GM19025 (cell line): ENCODE data around the gene UBE2F.
A peak's percentile ranks its signal among the peaks of the same experiment; 100 is the strongest.
"Not testable (repeated sequence)": the region's sequence is repeated elsewhere in the genome, so short reads cannot be mapped to it uniquely, and the experiment has no call there.

ENCODE experiments used
- ATAC-seq: cut with Tn5 transposase; IDR thresholded peaks from one replicate; pipeline ENCODE4 v1.9.1; 2021; ENCODE audit warnings: mild to moderate bottlenecking, low read depth, moderate library complexity; ENCODE audit not compliant: unreplicated experiment

UBE2F gene

DNA sequence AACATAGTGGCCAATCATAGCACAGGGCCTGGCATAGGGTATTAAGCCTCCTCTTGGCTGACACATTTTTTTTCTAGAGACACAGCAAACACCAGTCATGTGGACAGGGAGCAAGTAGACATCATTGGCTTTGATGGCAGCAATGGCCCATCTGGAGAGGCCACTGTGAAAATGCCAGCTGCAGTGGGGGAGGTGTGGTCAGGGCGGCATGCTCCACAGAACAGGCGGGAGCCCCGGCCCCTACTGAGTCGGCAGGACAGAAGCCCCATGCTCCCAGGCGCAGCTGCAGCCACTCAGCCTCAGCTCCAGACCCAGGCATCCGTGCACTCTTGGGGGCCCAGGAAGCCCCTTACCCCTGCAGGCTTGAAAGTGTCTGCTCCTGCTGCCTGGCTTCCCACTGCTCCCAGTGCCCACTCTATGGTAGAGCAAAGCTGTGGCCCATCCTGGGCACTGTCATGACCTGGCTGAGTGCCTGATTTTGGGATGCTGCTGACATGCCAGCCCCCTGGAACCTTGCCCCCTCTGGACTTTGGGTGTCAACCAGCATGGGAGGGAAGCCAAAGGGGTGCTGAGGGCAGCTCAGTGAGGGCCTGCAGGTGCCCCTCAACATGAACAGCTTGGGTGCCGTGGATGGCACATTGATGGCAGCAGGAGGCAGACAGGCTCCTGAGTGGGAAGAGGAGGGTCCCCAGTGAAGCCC lies 23.3 kb upstream of the UBE2F start:
- no peak for ATAC-seq

DNA sequence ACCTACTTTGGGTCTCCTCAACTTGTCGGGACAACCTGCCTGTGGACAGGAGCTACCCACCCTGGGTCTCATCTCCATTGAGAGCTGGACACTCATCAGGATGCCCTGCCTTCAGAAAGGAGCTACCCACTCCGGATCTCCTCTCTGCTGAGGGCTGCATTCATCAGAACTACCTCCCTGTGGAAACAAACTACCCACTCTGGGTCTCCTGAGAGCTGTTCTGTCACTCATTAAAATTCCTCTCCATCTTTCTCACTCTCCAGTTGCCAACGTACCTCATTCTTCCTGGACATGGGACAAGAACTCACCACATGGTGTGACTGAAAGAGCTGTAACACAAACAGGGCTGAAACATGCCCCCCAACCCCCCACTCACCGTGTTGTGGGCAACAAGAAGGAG lies 22.5 kb upstream of the UBE2F start:
- ATAC-seq, result no peak

DNA sequence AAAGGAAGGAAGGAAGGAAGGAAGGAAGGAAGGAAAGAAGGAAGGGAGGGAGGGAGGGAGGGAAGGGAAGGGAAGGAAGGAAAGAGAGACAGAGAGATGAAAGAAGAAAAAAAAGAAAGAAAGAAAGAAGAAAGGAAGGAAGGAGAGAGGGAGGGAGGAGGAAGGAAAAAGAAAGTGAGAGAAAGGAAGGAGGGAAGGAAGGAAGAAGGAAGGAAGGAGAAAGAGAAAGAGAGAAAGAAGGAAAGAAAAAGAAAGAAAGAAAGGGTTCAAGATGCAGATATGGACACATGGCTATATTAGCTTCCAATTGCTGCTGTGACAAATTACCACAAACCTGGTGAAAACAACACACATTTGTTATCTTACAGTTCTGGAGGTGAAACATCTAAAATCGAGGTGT lies 20.4 kb upstream of the UBE2F start:
- ATAC-seq, result no peak

DNA sequence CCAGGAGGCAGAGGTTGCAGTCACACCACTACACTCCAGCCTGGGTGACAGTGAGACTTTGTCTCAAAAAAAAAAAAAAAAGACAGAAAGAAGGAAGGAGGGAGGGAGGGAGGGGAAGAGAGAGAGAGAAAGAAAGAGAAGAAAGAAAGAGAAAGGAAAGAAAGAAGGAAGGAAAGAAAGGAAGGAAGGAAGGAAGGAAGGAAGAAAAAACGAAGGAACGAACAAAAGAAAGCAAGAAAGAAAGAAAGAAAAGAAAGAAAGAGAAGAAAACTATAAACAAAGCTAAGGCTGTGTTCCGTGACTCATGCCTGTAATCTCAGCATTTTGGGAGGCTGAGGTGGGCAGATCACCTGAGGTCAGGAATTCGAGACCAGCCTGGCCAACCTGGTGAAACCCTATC lies 15.5 kb upstream of the UBE2F start:
- not testable (repeated sequence) for ATAC-seq

DNA sequence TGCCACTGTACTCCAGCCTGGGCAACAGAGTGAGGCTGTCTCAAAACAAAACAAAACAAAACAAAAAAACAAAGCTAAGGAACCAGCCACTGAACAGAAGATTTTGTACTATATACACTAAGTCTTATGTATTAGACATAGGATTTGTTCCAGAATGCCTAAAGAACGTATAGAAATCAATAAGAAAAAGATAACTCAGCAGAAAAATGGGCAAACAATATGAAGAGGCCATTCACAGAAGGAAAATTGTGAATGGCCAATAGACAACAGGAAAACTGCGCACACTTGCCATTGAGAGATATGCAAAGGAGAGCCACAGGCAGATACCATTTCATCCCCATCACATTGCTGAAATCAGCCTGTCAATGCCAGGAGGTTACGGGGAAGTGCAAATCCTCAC lies 14.9 kb upstream of the UBE2F start:
- ATAC-seq, result no peak

DNA sequence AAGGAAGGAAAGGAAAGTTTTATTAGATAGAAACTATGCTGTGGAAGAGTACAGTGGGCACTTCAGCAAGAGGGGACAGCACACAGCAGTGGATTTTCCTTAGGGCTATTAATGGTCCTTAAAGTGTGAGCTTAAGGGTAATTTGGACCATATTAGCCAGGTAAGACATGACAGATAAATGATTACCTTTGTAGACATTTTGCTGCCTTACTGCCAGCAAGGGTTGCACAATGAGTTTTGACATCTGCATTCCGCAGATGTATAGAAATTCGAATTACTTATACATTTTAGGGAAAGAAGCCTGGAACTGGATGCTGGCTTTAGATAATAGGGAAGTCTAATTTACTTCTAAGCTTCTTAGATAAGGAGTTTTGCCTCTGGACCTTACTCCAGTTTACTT lies 14.0 kb upstream of the UBE2F start:
- ATAC-seq, result no peak

DNA sequence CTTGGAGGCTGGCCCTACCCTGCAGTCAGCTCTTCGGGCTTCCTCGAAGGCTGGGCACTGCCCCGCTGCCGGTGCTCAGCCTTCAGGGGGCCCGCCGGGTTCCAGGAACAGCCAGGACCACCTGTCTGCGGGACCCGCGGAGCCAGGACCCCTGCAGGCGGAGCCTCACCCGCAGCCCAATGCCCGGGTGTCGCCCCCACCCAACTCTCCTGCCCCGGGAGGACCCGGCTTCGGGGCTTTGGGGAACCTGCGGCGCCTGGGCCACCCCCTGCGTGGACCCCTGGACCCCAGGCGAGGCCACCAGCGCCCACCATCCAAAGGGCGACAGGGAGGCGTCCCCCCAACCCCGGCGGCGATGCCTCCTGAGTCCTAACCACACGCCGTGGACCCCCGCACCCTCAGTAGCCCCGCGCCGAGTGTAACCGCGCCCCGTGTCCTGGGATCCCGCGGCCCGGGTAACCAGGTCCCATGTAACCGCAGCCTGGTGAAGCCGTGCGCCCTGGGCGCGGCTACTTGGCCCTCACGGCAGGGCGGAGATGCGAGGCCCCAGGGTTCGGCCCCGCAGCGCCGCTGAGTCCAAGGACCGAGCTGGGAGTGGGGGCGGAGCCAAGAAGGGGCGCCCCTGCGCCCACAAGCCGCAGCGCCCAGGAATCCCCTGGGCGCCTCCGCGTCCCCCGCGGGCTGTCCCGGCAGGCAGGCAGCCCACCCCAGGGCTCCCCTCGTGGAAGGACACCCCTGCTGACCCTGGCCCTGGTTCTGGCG lies 11.0 kb upstream of the UBE2F start:
- no peak for ATAC-seq

DNA sequence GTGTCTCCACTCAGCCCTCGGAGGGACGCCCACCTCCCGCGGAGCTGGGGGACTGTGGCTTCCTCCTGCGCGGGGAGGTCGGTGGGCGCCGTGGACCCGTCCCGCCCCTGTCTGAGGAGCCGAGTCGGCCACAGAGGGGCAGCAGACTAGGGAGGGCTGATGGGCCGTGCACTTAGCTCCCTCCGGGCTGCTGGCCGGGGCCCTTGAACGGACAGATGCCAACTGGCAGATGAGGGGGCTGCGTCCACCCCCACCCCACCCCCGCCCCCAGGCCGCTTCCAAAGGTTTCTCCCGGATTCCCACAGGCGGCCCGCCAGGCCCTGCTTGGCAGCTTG lies 10.4 kb upstream of the UBE2F start:
- ATAC-seq, result no peak

DNA sequence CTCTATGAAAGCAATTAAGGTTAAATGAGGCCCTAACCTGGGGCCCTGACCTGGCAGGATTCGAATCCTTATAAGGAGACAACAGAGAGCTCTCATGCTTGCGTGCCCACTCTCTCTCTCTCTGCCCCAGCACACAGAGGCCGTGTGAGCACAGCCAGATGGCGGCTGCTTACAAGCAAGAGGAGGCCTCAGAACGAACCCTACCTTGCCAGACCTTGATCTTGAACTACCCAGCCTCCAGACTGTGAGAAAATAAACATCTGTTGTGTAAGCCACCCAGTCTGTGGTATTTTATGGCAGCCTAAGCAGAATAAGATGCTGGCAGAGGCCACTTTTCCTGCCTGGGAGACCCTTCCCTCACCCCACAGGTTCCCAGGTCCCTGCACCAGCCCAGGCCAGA lies 5.2 kb upstream of the UBE2F start:
- no peak for ATAC-seq

DNA sequence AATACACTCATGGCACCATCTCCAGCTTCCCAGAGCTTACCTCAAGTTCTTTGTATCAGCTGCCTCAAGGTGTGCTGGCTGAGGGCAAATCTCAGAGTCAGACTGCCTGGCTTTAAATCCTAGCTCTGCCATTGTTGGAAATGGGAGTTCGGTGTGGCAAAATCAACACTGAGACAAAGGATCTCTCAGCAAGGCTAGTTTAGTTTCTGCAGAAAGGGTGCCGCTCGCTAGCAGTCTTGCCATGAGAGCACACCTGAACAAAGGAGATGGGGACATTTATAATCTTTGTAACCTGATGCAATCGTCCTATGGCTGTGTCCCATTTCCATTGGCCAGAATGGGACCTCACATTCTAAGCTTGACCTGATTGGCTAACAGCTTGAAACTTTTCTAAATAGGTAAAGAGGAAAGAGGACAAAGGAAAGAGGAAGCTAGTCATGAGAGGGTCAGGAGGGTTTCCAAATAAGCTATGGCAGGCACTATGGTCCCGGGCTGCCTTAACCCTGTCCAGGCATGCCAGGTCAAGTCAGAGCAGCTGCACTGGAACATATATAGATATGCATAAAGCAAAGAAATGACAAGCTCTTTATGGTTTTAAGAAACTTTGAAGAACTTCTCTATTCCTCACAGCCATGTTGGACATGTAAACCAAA lies 4.3 kb upstream of the UBE2F start:
- ATAC-seq, result no peak

DNA sequence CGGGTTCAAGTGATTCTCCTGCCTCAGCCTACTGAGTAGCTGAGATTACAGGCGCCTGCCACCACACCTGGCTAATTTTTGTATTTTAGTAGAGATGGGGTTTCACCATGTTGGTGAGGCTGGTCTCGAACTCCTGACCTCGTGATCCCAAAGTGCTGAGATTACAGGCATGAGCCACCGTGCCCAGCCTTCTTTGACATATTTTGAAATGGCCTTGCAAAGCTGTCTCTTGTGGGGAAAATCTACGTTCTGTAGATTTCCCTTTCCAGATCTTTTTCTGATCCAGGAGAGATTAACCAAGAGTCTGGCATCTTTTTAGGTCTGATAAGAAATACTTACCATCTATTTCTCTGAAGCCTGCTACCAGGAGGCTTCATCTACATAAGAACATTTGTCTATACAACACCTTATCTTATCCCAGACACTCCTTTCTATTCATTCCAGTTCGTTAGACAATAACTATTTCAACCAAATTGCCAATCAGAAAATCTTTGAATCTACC lies 3.3 kb upstream of the UBE2F start:
- ATAC-seq, result not testable (repeated sequence)

DNA sequence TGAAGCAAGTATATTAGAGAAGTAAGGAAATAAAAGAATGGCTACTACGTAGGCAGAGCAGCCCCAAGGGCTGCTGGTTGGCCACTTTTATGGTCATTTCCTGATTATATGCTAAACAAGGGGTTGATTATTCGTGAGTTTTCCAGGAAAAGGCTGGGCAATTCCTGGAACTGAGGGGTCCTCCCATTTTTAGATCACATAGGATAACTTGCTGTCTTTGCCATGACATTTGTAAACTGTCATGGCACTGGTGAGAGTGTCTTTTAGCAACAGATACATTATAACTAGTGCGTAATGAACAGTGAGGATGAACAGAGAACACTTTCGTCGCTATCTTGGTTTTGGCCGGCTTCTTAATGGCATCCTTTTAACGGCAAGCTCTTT lies 2.6 kb upstream of the UBE2F start:
- no peak for ATAC-seq

DNA sequence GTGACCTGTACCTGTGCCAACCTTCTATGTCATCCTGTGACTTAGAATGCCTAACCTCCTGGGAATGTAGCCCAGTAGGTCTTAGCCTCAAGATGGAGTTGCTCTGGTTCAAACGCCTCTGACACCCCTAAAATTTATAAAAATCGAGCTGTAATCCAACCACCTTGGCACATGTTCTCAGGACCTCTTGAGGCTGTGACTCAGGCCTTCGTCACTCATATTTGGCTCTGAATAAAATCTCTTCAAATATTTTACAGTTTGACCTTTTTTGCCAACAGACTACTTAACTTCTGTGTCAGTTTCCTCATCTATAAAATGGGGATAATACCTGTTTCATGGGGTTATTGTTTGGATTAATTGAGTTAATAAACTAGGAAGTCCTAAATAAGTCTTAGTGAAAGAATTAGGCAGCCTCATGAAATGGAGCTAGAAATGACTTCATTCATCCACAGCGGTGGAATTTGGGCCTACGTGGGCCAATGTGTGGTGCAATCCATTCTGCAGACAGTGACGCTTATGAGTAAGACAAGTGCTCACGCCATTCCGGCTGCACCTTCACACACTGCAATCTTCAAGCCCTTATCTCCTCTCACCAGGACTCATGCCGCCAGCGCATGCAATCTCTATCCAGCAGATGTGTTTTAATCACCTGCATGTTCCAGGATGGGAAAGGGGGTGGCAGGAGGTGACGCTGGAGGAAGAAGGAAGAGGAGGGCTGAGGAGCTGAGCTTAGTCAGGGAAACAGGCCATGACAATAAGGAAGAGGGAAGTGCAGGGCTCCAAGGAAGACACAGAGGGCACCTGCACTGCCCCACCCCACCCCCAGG lies 2.0 kb upstream of the UBE2F start:
- ATAC-seq, result no peak

DNA sequence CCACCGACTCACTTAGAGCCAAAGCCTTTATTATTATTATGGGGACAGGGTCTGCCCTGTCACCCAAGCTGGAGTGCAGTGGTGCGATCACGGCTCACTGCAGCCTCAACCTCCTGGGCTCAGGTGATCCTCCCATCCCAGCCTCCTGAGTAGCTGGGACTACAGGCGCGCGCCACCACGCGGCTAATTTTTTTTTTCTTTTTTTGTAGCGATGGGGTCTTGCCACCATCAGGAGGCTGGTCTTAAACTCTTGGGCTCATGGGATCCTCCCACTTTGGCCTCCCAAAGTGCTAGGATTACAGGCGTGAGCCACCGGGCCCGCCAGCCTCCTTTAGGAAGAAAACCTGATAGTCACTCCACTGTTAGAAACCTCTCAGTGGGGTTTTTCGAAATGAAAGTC lies 970 bp upstream of the UBE2F start:
- not testable (repeated sequence) for ATAC-seq

DNA sequence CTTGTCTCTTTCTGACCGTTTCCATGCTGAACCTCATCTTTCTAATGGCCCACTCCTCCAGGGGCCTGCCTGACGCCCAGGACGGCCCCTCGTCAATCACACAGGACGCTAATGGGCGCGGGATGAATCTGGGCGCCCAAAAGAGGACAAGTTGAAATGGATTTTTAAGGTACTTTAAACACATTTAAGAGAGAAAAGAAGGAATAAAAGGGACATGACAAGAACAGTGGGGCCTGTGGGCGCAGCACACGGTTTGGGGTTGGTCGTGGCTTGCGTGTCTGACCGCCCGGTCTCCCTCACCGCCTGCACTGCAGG lies 607 bp upstream of the UBE2F start:
- peak; percentile 25 for ATAC-seq

DNA sequence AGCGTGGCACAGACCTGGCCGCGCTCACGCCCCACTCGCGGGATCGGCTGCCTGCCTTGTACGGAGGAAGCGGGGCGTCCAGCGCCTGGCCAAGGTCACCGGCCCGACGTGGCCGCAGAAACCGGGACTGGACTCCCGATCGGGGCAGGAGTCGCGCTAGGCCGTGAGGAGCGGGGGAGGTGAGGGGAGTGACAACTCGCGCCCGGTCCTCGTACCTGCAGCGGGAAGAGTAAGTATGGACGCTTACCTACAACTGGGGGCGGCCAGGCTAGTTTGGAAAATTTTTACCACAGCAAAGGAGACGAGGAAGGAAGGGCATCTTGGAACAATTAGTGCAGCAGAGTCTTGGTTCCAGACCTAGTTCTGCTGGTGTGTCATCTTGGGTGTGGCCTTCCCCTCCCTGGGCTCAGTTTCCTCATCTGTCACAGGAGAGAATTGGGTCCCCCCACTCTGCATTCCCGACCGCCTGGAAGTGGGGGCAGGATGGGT lies 693 bp downstream of the UBE2F start:
- no peak for ATAC-seq

DNA sequence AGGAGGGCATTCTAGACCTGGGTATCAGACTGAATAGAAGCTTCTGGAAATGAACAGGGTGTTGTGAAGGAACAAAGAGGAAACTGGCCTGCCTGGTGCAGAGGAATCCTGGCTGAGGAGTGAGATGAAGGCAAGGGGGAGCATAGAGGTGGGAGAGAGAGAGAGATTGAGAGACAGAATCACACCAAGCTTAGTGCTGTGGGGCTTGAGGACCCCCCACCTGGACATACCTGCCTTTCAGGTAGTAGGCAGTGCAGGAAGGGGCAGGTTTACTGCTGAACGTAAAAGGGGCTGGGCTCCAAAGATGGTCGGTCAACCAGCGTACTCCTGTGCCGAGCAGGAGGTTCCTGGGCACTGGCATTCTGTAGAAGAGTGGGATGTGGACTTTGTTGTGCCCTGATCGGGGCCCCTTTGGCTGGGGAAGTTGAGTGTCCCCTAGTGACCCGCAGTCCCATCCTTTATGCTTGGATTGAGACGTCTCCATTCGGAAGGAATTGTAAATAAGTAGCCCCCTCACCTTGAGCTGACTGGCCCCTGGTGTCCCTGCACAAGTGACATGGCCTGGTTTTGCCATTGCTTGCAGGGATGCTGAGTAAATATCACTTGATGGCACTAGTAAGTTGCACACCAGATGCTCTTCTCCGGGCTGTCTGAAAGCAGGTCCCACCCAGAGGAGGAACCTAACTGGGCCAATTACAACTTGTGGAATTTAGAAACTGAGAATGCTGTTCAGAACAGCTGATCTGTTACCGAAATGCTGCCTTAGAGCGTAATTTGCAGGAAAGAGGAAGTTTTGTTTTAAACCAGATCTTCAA lies 1.4 kb downstream of the UBE2F start:
- ATAC-seq, result no peak

DNA sequence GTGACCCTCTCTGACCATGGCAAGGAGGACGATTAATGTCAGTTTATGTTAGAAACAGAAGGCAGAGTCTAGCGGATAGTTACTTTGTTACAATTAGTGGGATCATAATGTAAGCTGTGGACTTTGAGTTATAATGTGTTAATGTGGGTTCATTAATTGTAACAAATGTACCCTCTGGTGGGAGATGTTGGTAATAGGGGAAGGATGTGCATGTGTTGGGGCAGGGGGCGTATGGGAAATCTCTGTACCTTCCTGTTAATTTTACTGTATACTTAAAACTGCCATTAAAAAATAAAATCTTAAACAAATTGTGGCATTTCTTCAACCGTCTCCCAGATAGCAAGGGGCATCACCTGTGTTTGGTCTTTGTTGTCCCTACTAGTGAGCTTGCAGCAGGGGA lies 4.8 kb downstream of the UBE2F start:
- no peak for ATAC-seq

DNA sequence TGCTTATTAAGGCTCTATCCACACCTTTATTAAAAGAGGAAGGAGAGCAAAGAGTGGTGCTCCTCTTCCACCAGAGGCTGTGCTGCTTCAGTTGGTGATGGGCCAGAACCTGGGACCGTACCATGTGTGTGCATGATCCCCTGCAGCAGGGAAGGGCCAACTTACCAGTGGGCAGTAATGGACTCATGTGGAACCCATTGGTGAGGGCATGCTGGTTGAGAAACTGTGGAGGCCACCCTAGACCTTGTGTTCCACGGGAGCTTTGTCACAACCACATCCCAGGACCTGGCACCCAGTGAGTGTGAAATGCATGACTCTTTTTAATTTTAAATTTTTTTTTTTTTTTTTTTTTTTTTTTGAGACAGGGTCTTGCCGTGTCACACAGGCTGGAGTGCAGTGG lies 5.4 kb downstream of the UBE2F start:
- no peak for ATAC-seq

DNA sequence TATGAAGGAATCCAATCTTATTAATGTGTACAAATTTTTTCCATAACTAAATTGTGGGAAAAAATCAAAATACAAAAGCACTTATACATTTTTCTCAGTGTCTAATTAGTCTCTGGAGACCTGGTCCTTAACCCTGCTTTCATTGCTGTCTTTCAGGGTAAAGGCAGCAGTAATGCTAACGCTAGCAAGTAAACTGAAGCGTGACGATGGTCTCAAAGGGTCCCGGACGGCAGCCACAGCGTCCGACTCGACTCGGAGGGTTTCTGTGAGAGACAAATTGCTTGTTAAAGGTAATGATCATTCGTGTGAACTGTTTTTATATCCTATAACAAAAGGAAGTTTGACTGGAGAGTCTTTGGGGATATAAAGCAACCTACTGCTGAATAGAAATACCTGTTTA lies 6.1 kb downstream of the UBE2F start:
- no peak for ATAC-seq
